Upper lobe of left lung (tissue), 6 donors: Measurements from ENCODE around the gene HM13. TPM values are rescaled to one million over a fixed set of nuclear protein-coding genes. Genes with fewer than 3 reads are reported as not detected.

Experiments used
- ATAC-seq, 2 donors: fragments of 200-7000 bp; cut with Tn5 transposase; one replicate each; pipeline ENCODE4 v1.9.1; 2022; ENCODE audit warnings: mild to moderate bottlenecking in 2 of 2, moderate library complexity in 2 of 2; ENCODE audit not compliant: low FRiP score in 2 of 2
- DNase-seq, 2 donors: peaks; one replicate each; pipeline ENCODE4 v3.0.0-alpha.2; 2019 to 2020
- H3K27ac ChIP-seq, 4 donors: fragments of 200-600 bp; sonication (generic); one replicate each; pipeline ENCODE4 v1.5.1; 2016 to 2019
- H3K27me3 ChIP-seq, 4 donors: fragments of 200-600 bp; sonication (generic); one replicate each; pipeline ENCODE4 v1.5.1; 2017 to 2019
- H3K36me3 ChIP-seq, 4 donors: fragments of 200-600 bp; sonication (generic); one replicate each; pipeline ENCODE4 v1.5.1; 2016 to 2019
- H3K4me1 ChIP-seq, 4 donors: fragments of 200-600 bp; sonication (generic); one replicate each; pipeline ENCODE4 v1.5.1; 2018 to 2019
- H3K4me3 ChIP-seq, 4 donors: fragments of 200-600 bp; sonication (generic); one replicate each; pipeline ENCODE4 v1.5.1; 2017 to 2019; ENCODE audit warnings: mild to moderate bottlenecking in 2 of 4, moderate library complexity in 1 of 4
- H3K9me3 ChIP-seq, 4 donors: fragments of 200-600 bp; sonication (generic); one replicate each; pipeline ENCODE4 v1.5.1; 2018 to 2019
- EP300 ChIP-seq, 4 donors: sonication (generic); formaldehyde crosslinking; IDR thresholded peaks; one replicate each; pipeline ENCODE4 v1.5.1; 2017; ENCODE audit warnings: antibody characterized with exemption in 4 of 4, control low read depth in 2 of 4
- POLR2A ChIP-seq, 4 donors: fragments of 450-650 bp; IDR thresholded peaks; one replicate each; pipeline ENCODE4 v1.5.1; 2016 to 2017; ENCODE audit warnings: antibody characterized with exemption in 4 of 4, mild to moderate bottlenecking in 2 of 4
- POLR2AphosphoS5 ChIP-seq, 2 donors: sonication (generic); formaldehyde crosslinking; IDR thresholded peaks; one replicate each; pipeline ENCODE4 v1.5.1; 2017; ENCODE audit warnings: antibody characterized with exemption in 2 of 2
- WGBS, 2 donors: methylation state at CpG; one replicate each; pipeline ENCODE4 v1.1.5; 2017 to 2018; 5-methylcytosine and 5-hydroxymethylcytosine counted together
- total RNA-seq, 6 donors: library from RNA; depleted of rRNA in 4 of 6; stranded (reverse); fragments of >200 nt in 4 of 6; gene quantifications; one replicate each; pipeline versions ENCODE4 v1.1.0 to v1.2.1, GENCODE V29; 2016 to 2021
- TF ChIP-seq, protein P1 (sequence below), 6 experiments: fragments of 450-650 bp in 4 of 6; fragments of 200-600 bp in 2 of 6; sonication (generic) in 2 of 6; IDR thresholded peaks; one replicate each; pipeline ENCODE4 v1.5.1; 2016 to 2019; ENCODE audit warnings: antibody characterized with exemption in 6 of 6
- donor health status: DM: no; HTN: no; CAD: no; lungs with moderate emphysema.
- donor health status: DM: no; HTN: yes; CAD: no; lungs with severe emphysema.

The HM13 gene
- total RNA-seq, 6 donors from 2014 or later, result 58.7 to 186 (median 81.6) TPM

DNA sequence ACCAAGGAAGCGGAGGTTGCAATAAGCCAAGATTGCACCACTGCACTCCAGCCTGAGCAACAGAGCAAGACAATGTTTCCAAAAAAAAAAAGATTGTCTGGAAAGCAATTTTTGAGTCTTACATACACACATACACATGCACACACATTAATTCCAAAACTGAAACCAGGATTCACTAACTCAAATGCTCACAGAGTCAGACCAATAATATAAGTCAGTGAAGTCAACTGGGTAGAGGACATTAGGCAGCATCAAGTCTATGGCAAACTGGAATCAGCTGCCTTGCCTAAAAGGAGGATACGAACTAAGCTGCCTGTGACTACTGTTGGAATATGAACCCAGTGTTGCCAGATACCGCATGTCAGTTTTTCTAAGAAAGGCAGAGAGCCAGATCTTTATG is 23.5 kb upstream of the HM13 start:
- ATAC-seq (no peak), DNase-seq (no peak)
- H3K4me3 ChIP-seq, result no peak overlapping the region
- no peak for TF ChIP-seq EP300 (IDR thresholded peaks at IDR 0.05)
- no peak for TF ChIP-seq POLR2A (IDR thresholded peaks at IDR 0.05)
- TF ChIP-seq, protein P1, sequence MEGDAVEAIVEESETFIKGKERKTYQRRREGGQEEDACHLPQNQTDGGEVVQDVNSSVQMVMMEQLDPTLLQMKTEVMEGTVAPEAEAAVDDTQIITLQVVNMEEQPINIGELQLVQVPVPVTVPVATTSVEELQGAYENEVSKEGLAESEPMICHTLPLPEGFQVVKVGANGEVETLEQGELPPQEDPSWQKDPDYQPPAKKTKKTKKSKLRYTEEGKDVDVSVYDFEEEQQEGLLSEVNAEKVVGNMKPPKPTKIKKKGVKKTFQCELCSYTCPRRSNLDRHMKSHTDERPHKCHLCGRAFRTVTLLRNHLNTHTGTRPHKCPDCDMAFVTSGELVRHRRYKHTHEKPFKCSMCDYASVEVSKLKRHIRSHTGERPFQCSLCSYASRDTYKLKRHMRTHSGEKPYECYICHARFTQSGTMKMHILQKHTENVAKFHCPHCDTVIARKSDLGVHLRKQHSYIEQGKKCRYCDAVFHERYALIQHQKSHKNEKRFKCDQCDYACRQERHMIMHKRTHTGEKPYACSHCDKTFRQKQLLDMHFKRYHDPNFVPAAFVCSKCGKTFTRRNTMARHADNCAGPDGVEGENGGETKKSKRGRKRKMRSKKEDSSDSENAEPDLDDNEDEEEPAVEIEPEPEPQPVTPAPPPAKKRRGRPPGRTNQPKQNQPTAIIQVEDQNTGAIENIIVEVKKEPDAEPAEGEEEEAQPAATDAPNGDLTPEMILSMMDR (IDR thresholded peaks at IDR 0.05), result no peak
- TF ChIP-seq POLR2AphosphoS5 (IDR thresholded peaks at IDR 0.05), result no peak
- H3K36me3 ChIP-seq, result no peaks in the 10 kb centered on the region
- H3K27ac ChIP-seq, result no peak overlapping the region
- H3K27me3 ChIP-seq, result no peaks in the 10 kb centered on the region
- H3K9me3 ChIP-seq, result no peaks in the 10 kb centered on the region
- peaks cover 0 to 4% (median under 1%) of the 10 kb centered on the region in 4 donors for H3K4me1 ChIP-seq
- 89 to 93% methylated on average over 3 of the region's 3 CpGs for WGBS, 2 donors

DNA sequence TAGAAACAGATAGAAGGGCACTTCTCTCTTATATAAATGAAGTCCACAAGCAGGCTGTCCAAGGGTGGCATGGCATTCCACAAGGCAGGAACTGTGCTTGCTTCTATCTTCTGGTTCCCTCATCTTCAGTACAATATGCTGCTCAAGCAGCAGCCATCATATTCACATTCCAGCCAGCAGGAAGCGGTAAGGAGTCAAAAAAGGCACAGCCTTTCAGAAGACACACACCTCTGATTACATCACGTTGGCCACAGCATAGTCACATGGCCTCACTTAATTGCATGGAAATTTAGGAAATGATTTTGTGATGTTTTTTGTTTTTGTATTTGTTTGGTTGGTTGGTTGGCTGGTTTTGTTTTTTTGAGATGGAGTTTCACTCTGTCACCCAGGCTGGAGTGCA is 20.1 kb upstream of the HM13 start:
- no peaks in the 10 kb centered on the region for H3K36me3 ChIP-seq
- 33 to 46% methylated on average over 2 of the region's 2 CpGs for WGBS, 2 donors
- H3K27ac ChIP-seq, result no peak overlapping the region
- no peaks in the 10 kb centered on the region for H3K9me3 ChIP-seq
- TF ChIP-seq POLR2A (IDR thresholded peaks at IDR 0.05) (no peak), EP300 (IDR thresholded peaks at IDR 0.05) (no peak), POLR2AphosphoS5 (IDR thresholded peaks at IDR 0.05) (no peak)
- TF ChIP-seq, protein P1 (IDR thresholded peaks at IDR 0.05), result peak in 4 of 6 experiments; percentile 11 to 34 (median 19)
- ATAC-seq (no peak), DNase-seq (no peak)
- no peaks in the 10 kb centered on the region for H3K4me1 ChIP-seq
- no peaks in the 10 kb centered on the region for H3K27me3 ChIP-seq
- H3K4me3 ChIP-seq, result no peak overlapping the region

DNA sequence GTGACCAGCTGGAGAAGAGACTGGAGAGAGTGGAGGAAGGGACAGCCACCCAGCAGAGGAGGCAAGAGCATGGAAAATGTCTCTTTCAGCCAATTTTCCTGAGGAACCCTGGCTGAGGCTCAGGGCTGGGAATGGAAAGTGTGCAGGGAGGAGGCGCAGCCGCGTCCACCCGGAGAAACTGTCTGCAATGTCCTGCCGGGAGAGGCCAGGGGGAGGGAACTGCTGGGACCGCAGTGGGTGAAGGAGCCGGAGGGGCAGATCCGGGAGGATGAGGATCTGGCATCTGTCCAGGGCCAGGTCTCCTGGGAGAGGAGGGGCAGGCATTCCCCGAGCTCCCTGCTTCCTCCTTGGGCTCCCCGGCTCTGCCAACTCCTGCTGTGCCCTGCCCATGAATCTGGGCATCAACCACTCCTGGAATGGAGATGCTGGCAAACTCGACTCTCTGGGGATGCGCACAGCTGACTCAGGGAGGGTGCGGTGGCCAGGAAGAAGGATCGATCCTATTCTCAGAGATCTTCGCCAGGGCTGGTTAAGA is 17.4 kb upstream of the HM13 start:
- Histone ChIP-seq H3K27ac (peak overlapping the region in 3 of 4 donors; percentile 53 to 67 (median 59)), H3K36me3 (no peaks in the 10 kb centered on the region), H3K4me3 (no peak overlapping the region)

DNA sequence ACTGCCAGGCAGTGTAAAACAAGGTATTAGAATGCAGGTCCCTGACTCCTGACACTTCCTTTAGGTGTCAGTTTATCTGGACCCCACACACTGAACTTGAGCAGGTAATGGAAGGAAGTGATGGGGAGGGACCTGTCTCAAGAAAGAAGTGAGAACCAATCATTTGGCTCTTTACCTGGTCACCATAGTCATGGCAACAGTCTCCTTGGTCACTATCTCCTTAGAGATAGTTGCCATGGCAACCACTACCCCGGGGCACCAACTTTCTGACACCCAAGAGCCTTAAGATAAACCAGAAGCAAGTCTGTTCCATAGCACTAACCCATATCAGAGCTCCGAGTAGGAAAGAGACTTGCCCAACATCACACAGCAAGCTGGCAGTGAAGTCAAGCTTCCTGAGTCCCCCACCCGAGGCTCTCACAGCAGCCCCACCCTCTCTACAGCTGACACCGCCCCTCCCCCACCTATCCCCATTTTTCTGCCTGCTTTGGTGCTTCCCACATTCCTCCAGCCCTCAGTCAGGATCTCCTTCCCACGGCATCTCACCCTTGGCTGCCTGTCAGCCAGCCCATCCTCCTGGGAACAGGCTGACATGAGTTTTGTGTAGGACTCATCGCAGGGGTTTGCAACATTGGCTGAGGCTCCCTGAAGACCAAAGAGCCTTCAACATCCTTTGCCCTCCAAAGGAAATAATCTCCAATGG is 16.3 kb upstream of the HM13 start:
- peak overlapping the region in 3 of 4 donors; percentile 53 to 67 (median 59) for H3K27ac ChIP-seq
- no peak for DNase-seq
- no peaks in the 10 kb centered on the region for H3K9me3 ChIP-seq
- TF ChIP-seq, protein P1 (IDR thresholded peaks at IDR 0.05), result no peak
- TF ChIP-seq EP300 (IDR thresholded peaks at IDR 0.05), result no peak
- no peaks in the 10 kb centered on the region for H3K36me3 ChIP-seq
- WGBS, 2 donors, result 27 to 31% methylated on average over 6 of the region's 6 CpGs
- H3K4me1 ChIP-seq, result peaks cover 0 to under 1% (median 0%) of the 10 kb centered on the region in 4 donors
- H3K4me3 ChIP-seq, result no peak overlapping the region
- H3K27me3 ChIP-seq, result no peaks in the 10 kb centered on the region
- ATAC-seq, result no peak

More for the DNA sequence above, 17.4 kb upstream of the HM13 start:
- ATAC-seq, result peak; percentile 73 to 84
- DNase-seq, result no peak
- Histone ChIP-seq H3K4me1 (no peaks in the 10 kb centered on the region), H3K9me3 (no peaks in the 10 kb centered on the region), H3K27me3 (no peaks in the 10 kb centered on the region)
- TF ChIP-seq POLR2A (IDR thresholded peaks at IDR 0.05), result no peak
- TF ChIP-seq, protein P1 (IDR thresholded peaks at IDR 0.05), result no peak
- peak in 1 of 2 donors; percentile 51 for TF ChIP-seq POLR2AphosphoS5 (IDR thresholded peaks at IDR 0.05)
- TF ChIP-seq EP300 (IDR thresholded peaks at IDR 0.05), result no peak
- WGBS, 2 donors, result 21 to 49% methylated on average over 8 to 14 of the region's 15 CpGs
